Stomach (tissue), 9 donors: ENCODE measurements around the gene RAB6B. TPM values are rescaled to one million over a fixed set of nuclear protein-coding genes. Genes with fewer than 3 reads are reported as not detected.

Experiments used
- DNase-seq, 2 donors: peaks; one replicate each; pipeline versions ENCODE4 v3.0.0 to v3.0.0-alpha.2; 2013 to 2019
- H3K27ac ChIP-seq, 5 donors: fragments of 200-600 bp in 4 of 5; sonication (generic) in 4 of 5; one replicate each; pipeline ENCODE4 v1.5.1; 2013 to 2019; ENCODE audit warnings: mild to moderate bottlenecking in 1 of 5, moderate library complexity in 1 of 5
- H3K27me3 ChIP-seq, 3 donors: fragments of 200-600 bp; sonication (generic); one replicate each; pipeline ENCODE4 v1.5.1; 2017 to 2019; ENCODE audit warnings: mixed run types in 1 of 3
- H3K36me3 ChIP-seq, 4 donors: fragments of 200-600 bp; sonication (generic); 1 replicate in 3 of 4; 2 replicates in 1 of 4; pipeline ENCODE4 v1.5.1; 2016 to 2019
- H3K4me1 ChIP-seq, 4 donors: fragments of 200-600 bp; sonication (generic); one replicate each; pipeline ENCODE4 v1.5.1; 2016 to 2019
- H3K4me3 ChIP-seq, 4 donors: fragments of 200-600 bp; sonication (generic) in 3 of 4; one replicate each; pipeline ENCODE4 v1.5.1; 2016 to 2019; ENCODE audit warnings: mild to moderate bottlenecking in 1 of 4
- H3K9me3 ChIP-seq, 4 donors: fragments of 200-600 bp; sonication (generic); one replicate each; pipeline ENCODE4 v1.5.1; 2016 to 2019
- CTCF ChIP-seq, 7 experiments: fragments of 450-650 bp in 4 of 7; fragments of 200-600 bp in 3 of 7; sonication (generic) in 3 of 7; IDR thresholded peaks; one replicate each; pipeline ENCODE4 v1.5.1; 2016 to 2019; ENCODE audit warnings: antibody characterized with exemption in 7 of 7, control low read depth in 2 of 7, mild to moderate bottlenecking in 1 of 7
- EP300 ChIP-seq: sonication (generic); formaldehyde crosslinking; IDR thresholded peaks from one replicate; pipeline ENCODE4 v1.6.1; 2017; ENCODE audit warnings: antibody characterized with exemption
- POLR2A ChIP-seq, 4 donors: fragments of 450-650 bp; IDR thresholded peaks; one replicate each; pipeline ENCODE4 v1.6.1; 2016; ENCODE audit warnings: antibody characterized with exemption in 4 of 4, control low read depth in 2 of 4, mild to moderate bottlenecking in 1 of 4, moderate library complexity in 1 of 4
- POLR2AphosphoS5 ChIP-seq, 3 donors: sonication (generic); formaldehyde crosslinking; IDR thresholded peaks; one replicate each; pipeline ENCODE4 v1.6.1; 2016; ENCODE audit warnings: antibody characterized with exemption in 3 of 3
- WGBS, 5 donors: extraction: QIAGEN DNeasy Blood & Tissue Kit in 3 of 5; methylation state at CpG; one replicate each; pipeline versions ENCODE4 v1.1.5 to v1.1.7; 2013 to 2018; 5-methylcytosine and 5-hydroxymethylcytosine counted together
- intact Hi-C: fragments of 100-400 bp; cut with DNase I; formaldehyde crosslinking; loops from one replicate; pipeline ENCODE4 v1.15.1; 2023; ENCODE audit warnings: low total_unique reads
- polyA plus RNA-seq, 3 donors: library from polyadenylated mRNA; stranded (reverse); fragments of 200-250 nt; gene quantifications; one replicate each; pipeline ENCODE4 v1.2.3, GENCODE V29; 2013
- total RNA-seq, 5 donors: library from RNA; depleted of rRNA; stranded (reverse); fragments of >200 nt; gene quantifications; one replicate each; pipeline versions ENCODE4 v1.1.0 to v1.2.3, GENCODE V29; 2014 to 2016
- donor health status: healthy with polysubstance abuse.
- donor health status: Bipolar disorder and iron deficiency.
- donor health status: healthy.

RAB6B gene
- total and polyA plus RNA-seq, 8 donors, result 0.58 to 7.5 (median 1.9) TPM

GRCh38 chr3:133849346-133849745, 46.3 kb downstream of the RAB6B start:
- intact Hi-C loops, result no loop called here
- Histone ChIP-seq H3K36me3 (no peaks in the 10 kb centered on the region), H3K27ac (no peak overlapping the region), H3K27me3 (no peaks in the 10 kb centered on the region), H3K4me1 (peaks cover 0 to 6% (median 2%) of the 10 kb centered on the region in 4 donors), H3K4me3 (no peak overlapping the region), H3K9me3 (no peaks in the 10 kb centered on the region)
- TF ChIP-seq POLR2A (IDR thresholded peaks at IDR 0.05) (no peak), POLR2AphosphoS5 (IDR thresholded peaks at IDR 0.05) (no peak), CTCF (IDR thresholded peaks at IDR 0.05) (no peak), EP300 (no peak)
- DNase-seq, result no peak

GRCh38 chr3:133845127-133845526, 50.6 kb downstream of the RAB6B start:
- no peaks in the 10 kb centered on the region for H3K27me3 ChIP-seq
- 88 to 98% (median 96%) methylated on average over 4 of the region's 4 CpGs for WGBS, 5 donors
- no peak overlapping the region for H3K27ac ChIP-seq
- DNase-seq, result no peak
- H3K4me1 ChIP-seq, result no peaks in the 10 kb centered on the region
- intact Hi-C loops, result no loop called here
- TF ChIP-seq CTCF (IDR thresholded peaks at IDR 0.05) (no peak), EP300 (no peak), POLR2A (IDR thresholded peaks at IDR 0.05) (no peak), POLR2AphosphoS5 (IDR thresholded peaks at IDR 0.05) (no peak)
- peaks cover 0 to 4% (median 0%) of the 10 kb centered on the region in 4 donors for H3K36me3 ChIP-seq
- H3K9me3 ChIP-seq, result no peaks in the 10 kb centered on the region
- H3K4me3 ChIP-seq, result no peak overlapping the region

- WGBS, 5 donors, result 78 to 86% (median 83%) methylated on average over 6 to 7 of the region's 7 CpGs
- H3K36me3 ChIP-seq, result peaks cover 0 to 18% (median 4%) of the 10 kb centered on the region in 4 donors
- intact Hi-C loops, result no loop called here
- no peak for TF ChIP-seq EP300
- no peak for TF ChIP-seq POLR2A (IDR thresholded peaks at IDR 0.05)
- TF ChIP-seq POLR2AphosphoS5 (IDR thresholded peaks at IDR 0.05), result no peak
- TF ChIP-seq CTCF (IDR thresholded peaks at IDR 0.05), result no peak
- no peaks in the 10 kb centered on the region for H3K9me3 ChIP-seq
- no peak overlapping the region for H3K27ac ChIP-seq
- DNase-seq, result no peak
- H3K4me1 ChIP-seq, result no peaks in the 10 kb centered on the region
- H3K4me3 ChIP-seq, result no peak overlapping the region
- H3K27me3 ChIP-seq, result no peaks in the 10 kb centered on the region
Measured at GRCh38 chr3:133843634-133844033, 52.0 kb downstream of the RAB6B start.

- Histone ChIP-seq H3K27ac (no peak overlapping the region), H3K36me3 (peaks cover 0 to 29% (median 11%) of the 10 kb centered on the region in 4 donors), H3K9me3 (no peaks in the 10 kb centered on the region), H3K4me3 (no peak overlapping the region), H3K4me1 (no peaks in the 10 kb centered on the region), H3K27me3 (no peaks in the 10 kb centered on the region)
- intact Hi-C loops, result no loop called here
- WGBS, 5 donors, result 63 to 73% (median 71%) methylated on average over 2 to 4 of the region's 4 CpGs
- TF ChIP-seq POLR2A (IDR thresholded peaks at IDR 0.05) (no peak), EP300 (no peak), POLR2AphosphoS5 (IDR thresholded peaks at IDR 0.05) (no peak), CTCF (IDR thresholded peaks at IDR 0.05) (no peak)
- no peak for DNase-seq
Measured at GRCh38 chr3:133842158-133842557, 53.5 kb downstream of the RAB6B start.
